GM23248 (cell line): ENCODE measurements around the gene PIP5K1C.

Experiments
- EZH2 ChIP-seq: fragments of 200-600 bp; sonication (generic); IDR thresholded peaks from 2 replicates; pipeline ENCODE4 v1.6.1; 2018; ENCODE audit warnings: antibody characterized with exemption, mild to moderate bottlenecking; ENCODE audit not compliant: insufficient read depth, poor library complexity, severe bottlenecking
- EZH2phosphoT487 ChIP-seq: fragments of 200-600 bp; sonication (generic); IDR thresholded peaks from 2 replicates; pipeline ENCODE4 v1.6.1; 2018; ENCODE audit warnings: antibody characterized with exemption, moderate library complexity, mild to moderate bottlenecking, low read depth; ENCODE audit not compliant: insufficient read depth

GRCh38 chr19:3610745-3611717, 89.2 kb downstream of the PIP5K1C start:
- TF ChIP-seq EZH2 (no peak), EZH2phosphoT487 (no peak)
